BLaER1 treated with 17β-estradiol and CSF1 and Interleukin-3, amounts not matched to agents 10 nM and 100 nM (cell line): ENCODE data around the gene LCOR.
A peak's percentile ranks its signal among the peaks of the same experiment; 100 is the strongest.

Experiments
- H3K27ac ChIP-seq, 11 experiments: shearing (Covaris generic); formaldehyde crosslinking; 2 replicates each; pipeline ENCODE4 v1.8.1; 2022
- H3K27me3 ChIP-seq, 11 experiments: shearing (Covaris generic); formaldehyde crosslinking; 2 replicates each; pipeline ENCODE4 v1.8.1; 2022
- H3K36me3 ChIP-seq, 11 experiments: shearing (Covaris generic); formaldehyde crosslinking; 2 replicates each; pipeline ENCODE4 v1.8.1; 2022
- H3K4me1 ChIP-seq, 10 experiments: shearing (Covaris generic); formaldehyde crosslinking; 2 replicates each; pipeline ENCODE4 v1.8.1; 2022
- H3K4me2 ChIP-seq, 11 experiments: shearing (Covaris generic); formaldehyde crosslinking; 2 replicates each; pipeline ENCODE4 v1.8.1; 2022
- H3K4me3 ChIP-seq, 10 experiments: shearing (Covaris generic); formaldehyde crosslinking; 2 replicates each; pipeline ENCODE4 v1.8.1; 2022
- H3K9ac ChIP-seq, 11 experiments: shearing (Covaris generic); formaldehyde crosslinking; 2 replicates each; pipeline ENCODE4 v1.8.1; 2022
- H3K9me3 ChIP-seq, 11 experiments: shearing (Covaris generic); formaldehyde crosslinking; replicated peaks in 1 of 11; 2 replicates each; pipeline ENCODE4 v1.8.1; 2022
- H4K20me1 ChIP-seq, 11 experiments: shearing (Covaris generic); formaldehyde crosslinking; 2 replicates each; pipeline ENCODE4 v1.8.1; 2022
- Cebpa-rat ChIP-seq, 11 experiments: shearing (Covaris generic); IDR thresholded peaks; 2 replicates each; pipeline ENCODE4 v1.8.1; 2022

LCOR gene

DNA sequence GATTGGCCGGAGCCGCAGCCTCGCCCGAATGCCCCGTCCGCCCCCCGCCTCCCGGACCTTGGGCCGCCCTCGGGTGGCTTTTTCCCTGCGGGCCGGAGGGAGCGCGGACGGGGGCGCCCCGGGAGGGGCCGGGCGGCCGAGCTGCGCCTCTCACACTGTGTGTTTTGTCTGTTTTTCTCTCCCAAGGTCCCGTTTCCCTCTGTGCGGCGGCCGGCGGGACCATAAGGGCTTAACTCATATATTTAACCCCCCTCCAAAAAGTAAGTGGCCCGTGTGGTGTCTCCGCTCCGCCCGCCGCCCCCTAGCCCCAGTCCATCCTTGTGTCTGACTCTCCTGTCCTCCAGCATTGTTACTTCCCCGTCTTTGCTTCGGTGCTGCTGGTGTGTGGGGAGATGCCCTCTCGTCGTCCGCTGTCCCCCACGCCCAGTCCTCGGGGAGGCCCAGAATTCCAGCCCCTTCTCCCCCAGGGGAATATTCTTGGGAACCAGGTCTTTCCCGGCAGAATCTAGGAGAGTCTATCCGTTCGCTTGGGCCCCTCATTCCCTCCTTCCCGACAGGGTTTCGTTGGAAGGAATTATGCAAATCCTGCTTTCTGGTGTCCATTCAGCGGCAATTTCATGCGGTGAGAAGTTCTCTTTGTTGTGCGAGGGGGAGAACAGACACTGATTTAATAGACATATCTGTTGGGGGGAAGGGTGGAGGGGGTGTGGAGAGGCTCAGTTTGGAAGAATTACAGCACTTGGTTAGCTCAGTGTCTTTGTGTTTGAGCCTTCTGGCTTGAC lies 1.3 kb downstream of the LCOR start:
- peak overlapping the region; percentile 89 to 96 (median 94) for H3K9ac ChIP-seq
- H3K4me3 ChIP-seq: peak overlapping the region; percentile 90 to 99 (median 95)
- H3K9me3 ChIP-seq: peaks cover 0 to 6% (median 0%) of the 10 kb centered on the region in 11 experiments; a peak in 1 of 22 replicates
- H3K36me3 ChIP-seq: peaks cover 4 to 24% (median 20%) of the 10 kb centered on the region in 11 experiments; a peak in 21 of 22 replicates
- peaks cover 48 to 65% (median 56%) of the 10 kb centered on the region in 10 experiments for H3K4me1 ChIP-seq
- no peaks in the 10 kb centered on the region for H3K27me3 ChIP-seq
- peak overlapping the region; percentile 87 to 97 (median 94) for H3K27ac ChIP-seq
- H3K4me2 ChIP-seq: peak overlapping the region; percentile 82 to 97 (median 93)
- H4K20me1 ChIP-seq: peaks cover 50 to 57% (median 56%) of the 10 kb centered on the region in 11 experiments
- TF ChIP-seq Cebpa-rat (IDR thresholded peaks at IDR 0.05): no peak

DNA sequence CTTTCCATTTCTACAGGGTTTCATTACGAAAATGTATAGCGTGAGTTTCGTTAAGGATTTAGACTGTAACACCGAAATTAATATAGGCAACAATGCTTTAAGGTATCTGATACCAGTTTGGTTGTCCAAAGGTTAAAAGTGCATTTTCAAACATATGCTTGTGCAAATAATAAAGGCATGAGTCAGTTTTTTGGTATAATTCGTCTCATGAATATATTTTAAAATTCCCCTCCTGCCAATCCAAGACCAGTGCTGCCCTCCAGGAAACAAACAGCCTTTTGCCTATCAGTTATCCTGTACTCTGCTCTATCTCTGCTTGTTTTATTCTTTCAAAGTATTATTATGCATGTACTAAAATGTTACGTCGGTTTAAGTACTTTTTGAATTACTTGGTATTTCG lies 2.0 kb downstream of the LCOR start:
- H4K20me1 ChIP-seq: peaks cover 57 to 64% (median 63%) of the 10 kb centered on the region in 11 experiments
- no peak for TF ChIP-seq Cebpa-rat (IDR thresholded peaks at IDR 0.05)
- no peaks in the 10 kb centered on the region for H3K27me3 ChIP-seq
- H3K9ac ChIP-seq: peak overlapping the region; percentile 89 to 96 (median 94)
- peaks cover 48 to 71% (median 56%) of the 10 kb centered on the region in 10 experiments for H3K4me1 ChIP-seq
- H3K4me3 ChIP-seq: peak overlapping the region; percentile 90 to 99 (median 95)
- peaks cover 0 to 6% (median 0%) of the 10 kb centered on the region in 11 experiments; a peak in 1 of 22 replicates for H3K9me3 ChIP-seq
- H3K27ac ChIP-seq: peak overlapping the region in 10 of 11 experiments; percentile 90 to 97 (median 94); a peak in 17 of 22 replicates
- H3K4me2 ChIP-seq: peak overlapping the region; percentile 82 to 97 (median 93)
- H3K36me3 ChIP-seq: peaks cover 9 to 30% (median 27%) of the 10 kb centered on the region in 11 experiments; a peak in 21 of 22 replicates

DNA sequence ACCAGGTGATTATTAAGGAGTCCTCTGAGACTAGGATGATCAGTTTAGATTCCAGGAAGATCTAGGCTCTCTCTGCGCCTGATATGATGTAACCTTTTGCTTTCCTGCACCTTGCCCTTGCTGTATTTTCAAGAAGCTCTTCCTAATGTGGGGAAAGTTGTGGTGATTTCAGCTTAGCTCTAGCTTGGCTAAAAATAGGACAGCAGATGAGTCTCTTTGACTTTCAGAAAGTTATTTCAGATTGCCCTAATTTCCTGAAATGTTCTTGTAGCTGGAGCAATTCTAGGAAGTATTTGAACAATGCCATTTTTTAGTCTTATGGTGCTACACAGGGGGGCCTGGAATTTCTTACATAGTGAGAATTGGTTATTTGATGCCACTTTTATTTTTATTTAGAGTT lies 3.8 kb downstream of the LCOR start:
- no peaks in the 10 kb centered on the region for H3K27me3 ChIP-seq
- H3K4me2 ChIP-seq: peak overlapping the region; percentile 82 to 97 (median 93)
- H3K27ac ChIP-seq: peak overlapping the region in 10 of 11 experiments; percentile 6 to 47 (median 32); a peak in 15 of 22 replicates
- TF ChIP-seq Cebpa-rat (IDR thresholded peaks at IDR 0.05): no peak
- H4K20me1 ChIP-seq: peaks cover 75 to 81% (median 80%) of the 10 kb centered on the region in 11 experiments
- H3K36me3 ChIP-seq: peaks cover 9 to 39% (median 32%) of the 10 kb centered on the region in 11 experiments; a peak in 21 of 22 replicates
- peaks cover 0 to 6% (median 0%) of the 10 kb centered on the region in 11 experiments; a peak in 1 of 22 replicates for H3K9me3 ChIP-seq
- peaks cover 45 to 78% (median 52%) of the 10 kb centered on the region in 10 experiments for H3K4me1 ChIP-seq
- H3K4me3 ChIP-seq: peak overlapping the region in 8 of 10 experiments; percentile 1 to 95 (median 26); a peak in 10 of 20 replicates
- peak overlapping the region; percentile 6 to 58 (median 40); a peak in 20 of 22 replicates for H3K9ac ChIP-seq

- H3K27me3 ChIP-seq: no peaks in the 10 kb centered on the region
- peaks cover 94 to 100% (median 100%) of the 10 kb centered on the region in 11 experiments for H4K20me1 ChIP-seq
- H3K9ac ChIP-seq: no peak overlapping the region
- peaks cover 42 to 99% (median 60%) of the 10 kb centered on the region in 10 experiments for H3K4me1 ChIP-seq
- no peak for TF ChIP-seq Cebpa-rat (IDR thresholded peaks at IDR 0.05)
- peaks cover 9 to 52% (median 38%) of the 10 kb centered on the region in 11 experiments; a peak in 21 of 22 replicates for H3K36me3 ChIP-seq
- no peak overlapping the region for H3K4me3 ChIP-seq
- peaks cover 0 to 6% (median 0%) of the 10 kb centered on the region in 11 experiments; a peak in 1 of 22 replicates for H3K9me3 ChIP-seq
- H3K4me2 ChIP-seq: peak overlapping the region in 1 of 11 experiments; percentile 5; a peak in 1 of 22 replicates
- no peak overlapping the region for H3K27ac ChIP-seq
Measured at GRCh38 chr10:96838529-96838928, 6.4 kb downstream of the LCOR start.

- H3K9ac ChIP-seq: peak overlapping the region in 2 of 11 experiments; percentile 7 to 34; a peak in 3 of 22 replicates
- H3K4me1 ChIP-seq: peaks cover 19 to 98% (median 42%) of the 10 kb centered on the region in 10 experiments
Measured at GRCh38 chr10:96840841-96841518, 8.9 kb downstream of the LCOR start.

DNA sequence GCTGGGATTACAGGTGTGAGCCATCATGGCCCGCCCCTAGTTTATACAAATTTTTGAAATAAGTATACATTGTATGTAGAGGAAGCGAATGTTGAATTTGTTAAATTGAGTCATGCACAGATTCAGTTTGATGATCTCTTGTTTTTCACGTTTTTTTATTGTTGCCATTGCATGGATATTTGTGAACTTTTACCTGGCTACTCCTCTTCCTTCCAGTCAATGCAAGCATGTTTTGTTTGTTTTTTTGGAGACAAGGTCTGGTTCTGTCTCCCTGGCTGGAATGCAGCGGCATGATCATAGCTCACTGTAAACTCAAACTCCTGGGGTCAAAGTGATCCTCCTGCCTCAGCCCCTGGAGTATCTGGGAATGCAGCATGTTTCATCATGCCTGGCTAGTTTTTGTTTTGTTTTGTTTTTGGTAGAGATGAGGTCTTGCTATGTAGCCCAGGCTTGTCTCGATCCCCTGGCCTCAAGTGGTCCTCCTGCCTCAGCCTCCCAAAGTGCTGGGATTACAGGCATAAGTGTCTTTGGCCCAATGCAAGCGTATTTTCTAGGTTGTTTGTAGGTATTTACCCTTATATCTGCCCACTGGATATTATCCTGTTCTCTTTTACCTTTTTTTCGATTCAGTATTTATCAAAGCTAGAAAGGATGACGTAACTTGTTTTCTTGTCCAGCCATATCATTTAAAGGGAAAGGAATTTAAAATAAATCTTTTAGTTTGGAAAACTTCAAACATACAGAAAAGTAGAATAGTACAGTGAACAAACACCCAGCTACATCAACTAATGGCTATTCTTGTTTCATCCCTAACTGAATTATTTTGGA lies 11.0 kb downstream of the LCOR start:
- H3K27ac ChIP-seq: no peak overlapping the region

More at GRCh38 chr10:96840841-96841518, 8.9 kb downstream of the LCOR start:
- peak in 7 of 11 experiments; percentile 19 to 63 (median 57); a peak in 7 of 22 replicates for TF ChIP-seq Cebpa-rat (IDR thresholded peaks at IDR 0.05)
- Histone ChIP-seq H4K20me1 (peaks cover 94 to 99% (median 98%) of the 10 kb centered on the region in 11 experiments), H3K36me3 (peaks cover 9 to 59% (median 35%) of the 10 kb centered on the region in 11 experiments; a peak in 21 of 22 replicates), H3K4me3 (no peak overlapping the region), H3K4me2 (peak overlapping the region in 9 of 11 experiments; percentile 13 to 69 (median 58); a peak in 18 of 22 replicates), H3K27ac (peak overlapping the region in 4 of 11 experiments; percentile 22 to 39 (median 27); a peak in 6 of 22 replicates), H3K27me3 (no peaks in the 10 kb centered on the region), H3K9me3 (peaks cover 0 to 6% (median 0%) of the 10 kb centered on the region in 11 experiments; a peak in 1 of 22 replicates)

DNA sequence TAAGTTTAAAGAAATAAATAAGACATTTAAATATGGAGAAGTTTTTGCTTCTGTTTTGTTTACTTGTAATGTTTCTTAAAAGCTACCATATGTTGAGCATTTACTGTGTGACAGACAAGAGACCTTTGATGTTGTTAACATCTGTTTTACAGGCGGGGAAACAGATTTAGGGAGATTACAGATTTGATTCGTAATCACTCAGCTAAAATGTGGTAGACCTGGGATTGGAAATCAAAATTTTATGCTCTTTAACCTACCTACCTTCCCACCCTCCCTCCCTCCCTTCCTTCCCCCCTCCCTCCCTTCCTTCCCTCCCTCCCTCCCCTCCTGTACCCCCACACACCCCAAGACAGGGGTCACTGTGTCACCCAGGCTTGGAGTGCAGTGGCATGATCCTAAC lies 11.7 kb downstream of the LCOR start:
- TF ChIP-seq Cebpa-rat (IDR thresholded peaks at IDR 0.05): no peak
- Histone ChIP-seq H3K4me1 (peaks cover 0 to 81% (median 30%) of the 10 kb centered on the region in 10 experiments; a peak in 19 of 20 replicates), H3K4me2 (peak overlapping the region in 2 of 11 experiments; percentile 66 to 86; a peak in 3 of 22 replicates), H3K9ac (no peak overlapping the region), H3K36me3 (peaks cover under 1 to 56% (median 20%) of the 10 kb centered on the region in 11 experiments; a peak in 15 of 22 replicates), H4K20me1 (peaks cover 92 to 99% (median 98%) of the 10 kb centered on the region in 11 experiments), H3K9me3 (no peaks in the 10 kb centered on the region), H3K27me3 (no peaks in the 10 kb centered on the region), H3K4me3 (no peak overlapping the region), H3K27ac (no peak overlapping the region)

More for the DNA sequence above, 11.0 kb downstream of the LCOR start:
- Histone ChIP-seq H4K20me1 (peaks cover 93 to 99% (median 98%) of the 10 kb centered on the region in 11 experiments), H3K9ac (no peak overlapping the region), H3K4me2 (peak overlapping the region in 2 of 11 experiments; percentile 1 to 32; a peak in 2 of 22 replicates), H3K36me3 (peaks cover 8 to 56% (median 26%) of the 10 kb centered on the region in 11 experiments; a peak in 19 of 22 replicates), H3K27me3 (no peaks in the 10 kb centered on the region), H3K4me3 (no peak overlapping the region), H3K9me3 (peaks cover 0 to 5% (median 0%) of the 10 kb centered on the region in 11 experiments; a peak in 1 of 22 replicates), H3K4me1 (peaks cover 0 to 88% (median 30%) of the 10 kb centered on the region in 10 experiments; a peak in 19 of 20 replicates)
- no peak for TF ChIP-seq Cebpa-rat (IDR thresholded peaks at IDR 0.05)
